CD4-positive, alpha-beta T cell treated with Interleukin-12 subunit alpha and Interleukin-12 subunit beta, for 1 hour (primary cell): ENCODE measurements around the gene SELENOS.
A peak's percentile ranks its signal among the peaks of the same experiment; 100 is the strongest.

ENCODE experiments used
- DNase-seq: peaks from one replicate; pipeline ENCODE4 v3.0.0-alpha.2; 2020

The SELENOS gene

DNA sequence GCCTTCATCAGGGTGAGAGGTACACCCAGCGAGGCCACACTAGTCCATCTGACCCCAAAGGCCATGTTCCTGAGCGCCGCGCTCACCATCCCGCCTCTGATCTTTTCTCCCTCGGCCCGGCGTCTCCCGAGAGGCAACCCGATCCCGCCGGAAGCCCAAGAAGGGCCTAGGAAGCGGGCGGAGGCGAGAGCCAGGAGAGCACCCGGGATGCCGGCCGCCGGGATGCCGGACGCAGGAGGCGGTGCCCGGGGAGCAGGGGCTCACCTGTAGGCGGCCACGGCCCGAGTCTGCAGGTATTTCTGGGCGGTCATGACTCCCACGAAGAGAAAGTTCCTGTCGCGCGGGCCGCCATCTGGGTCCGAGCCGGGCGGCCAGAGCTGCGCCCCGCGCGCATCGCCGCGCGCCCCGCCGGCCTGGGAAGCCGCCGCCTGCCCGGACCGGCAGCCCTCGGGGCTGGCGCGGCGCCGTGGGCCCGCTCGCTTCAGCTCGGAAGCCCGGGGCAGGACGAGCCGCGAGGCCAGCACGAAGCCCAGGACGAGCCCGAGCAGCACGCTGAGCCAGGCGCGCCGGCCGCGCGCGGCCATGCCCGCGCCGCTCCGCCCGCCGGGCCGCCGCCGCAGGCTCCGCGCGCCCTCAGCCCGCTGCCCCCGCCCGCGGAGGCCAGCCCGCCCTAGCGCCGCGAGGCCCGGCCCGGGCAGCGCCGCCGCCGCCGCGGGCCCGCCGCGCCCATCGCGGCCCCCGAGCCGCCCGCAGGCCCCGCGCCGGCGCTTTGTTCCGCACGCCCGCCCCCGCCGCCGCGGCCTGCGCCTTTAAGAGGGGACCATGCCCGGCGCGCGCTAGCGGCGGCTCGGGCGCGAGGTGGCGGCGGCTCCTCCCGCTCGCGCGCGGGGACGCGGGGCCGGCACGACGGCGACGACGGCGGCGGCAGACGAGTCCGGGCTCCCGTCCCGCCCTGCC, 26.1 kb downstream of the SELENOS start:
- peak; percentile 18 for DNase-seq

DNA sequence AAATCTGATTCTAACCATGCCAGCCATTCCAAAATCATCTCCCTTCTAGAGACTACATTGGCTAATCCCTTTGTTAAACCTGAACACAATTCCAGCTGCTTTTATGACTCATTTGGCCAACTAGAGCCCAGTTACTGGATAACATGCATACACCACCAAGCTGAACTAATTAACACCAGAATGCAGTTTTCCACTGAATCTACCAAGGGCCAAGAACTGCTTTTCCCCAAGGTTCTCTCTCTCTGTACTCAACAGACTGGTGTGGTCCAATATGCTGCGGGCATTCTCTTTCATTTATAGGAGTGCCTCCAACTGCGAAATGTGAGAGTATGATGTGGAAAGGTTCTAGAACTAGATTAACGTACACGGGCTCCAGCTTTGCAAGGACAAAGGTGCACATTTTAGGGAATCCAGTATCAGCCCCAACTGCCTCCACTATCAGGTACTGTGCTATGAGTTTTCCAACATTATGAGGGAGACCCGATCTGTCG, 26.9 kb downstream of the SELENOS start:
- no peak for DNase-seq

DNA sequence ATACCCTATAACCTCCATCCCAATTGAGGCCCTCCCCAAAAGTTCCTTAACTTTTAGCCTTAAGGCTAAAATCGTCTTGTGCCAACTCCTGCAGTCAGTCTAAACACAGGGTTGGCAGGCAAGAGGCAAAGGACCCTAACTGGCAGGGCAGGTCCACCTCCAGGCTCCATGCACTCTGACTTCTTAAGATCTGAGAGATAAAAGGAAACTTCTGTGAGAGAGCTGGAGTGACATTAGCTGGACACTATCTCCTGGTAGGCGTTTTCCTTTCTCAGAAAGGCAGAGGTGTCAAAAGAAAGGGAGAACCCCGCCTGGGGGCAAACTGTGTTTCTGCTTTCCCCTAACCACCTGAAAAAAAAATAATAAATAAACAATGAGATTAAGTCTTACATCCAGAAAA, 29.0 kb downstream of the SELENOS start:
- no peak for DNase-seq

DNA sequence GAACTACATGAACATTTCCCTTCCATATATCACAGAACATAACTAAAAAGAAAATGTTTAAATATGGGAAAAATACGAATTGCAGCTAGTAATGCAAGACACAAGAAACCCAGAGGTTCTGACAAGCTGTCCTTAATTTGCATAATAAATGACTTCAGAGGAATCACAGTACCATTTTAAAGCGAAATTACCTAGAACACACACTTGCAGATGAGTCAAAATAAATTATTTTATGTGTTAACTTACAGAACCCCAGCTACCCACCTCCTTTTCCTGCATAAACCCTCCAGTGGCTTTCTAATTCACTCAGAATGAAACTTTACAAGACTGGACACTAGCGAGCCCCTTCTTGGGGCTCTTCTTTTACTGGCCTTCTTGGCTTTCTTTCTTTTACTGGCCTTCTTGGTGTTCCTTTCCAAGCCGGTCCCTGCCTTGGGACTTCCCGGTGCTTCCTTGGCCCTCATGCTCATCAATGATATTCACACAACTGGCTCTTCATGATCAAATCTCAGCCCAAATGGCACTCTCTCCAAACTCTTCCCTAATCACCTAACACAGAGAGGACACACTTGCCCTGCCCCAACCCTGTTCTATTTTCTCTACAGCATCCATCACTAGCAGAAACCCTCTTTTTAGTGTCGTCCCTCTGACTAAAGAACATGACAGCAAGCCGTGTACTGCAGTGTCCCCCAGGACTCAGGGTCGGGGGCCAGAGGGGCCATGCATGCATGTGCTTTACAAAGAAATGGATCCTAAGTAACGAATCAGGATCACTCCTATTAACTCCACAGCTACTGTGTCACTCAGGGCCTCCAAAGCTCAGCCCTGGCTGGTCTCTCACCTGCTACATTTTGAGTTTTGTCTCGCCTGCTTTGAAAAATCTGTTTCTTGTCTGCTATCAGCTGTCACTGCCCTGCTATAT, 30.2 kb downstream of the SELENOS start:
- DNase-seq, result no peak

DNA sequence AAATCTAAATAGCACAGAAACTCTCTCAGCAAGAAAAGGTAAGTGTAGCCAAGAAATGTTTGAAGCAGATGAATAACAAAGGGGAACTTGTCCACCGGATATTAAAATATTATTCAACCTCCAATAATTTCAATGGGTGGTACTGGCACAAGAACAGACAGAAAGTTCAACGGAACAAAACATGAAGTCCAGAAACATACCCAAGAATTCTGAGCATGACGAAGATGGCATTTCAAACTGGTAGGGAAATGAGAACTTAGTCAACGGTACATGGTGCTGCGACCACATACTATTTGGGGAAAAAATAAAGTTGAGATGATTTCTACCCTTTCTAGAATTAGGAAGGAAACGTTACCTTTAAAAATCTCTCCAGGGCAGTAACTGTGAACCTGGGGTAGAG, 30.9 kb downstream of the SELENOS start:
- DNase-seq, result no peak

DNA sequence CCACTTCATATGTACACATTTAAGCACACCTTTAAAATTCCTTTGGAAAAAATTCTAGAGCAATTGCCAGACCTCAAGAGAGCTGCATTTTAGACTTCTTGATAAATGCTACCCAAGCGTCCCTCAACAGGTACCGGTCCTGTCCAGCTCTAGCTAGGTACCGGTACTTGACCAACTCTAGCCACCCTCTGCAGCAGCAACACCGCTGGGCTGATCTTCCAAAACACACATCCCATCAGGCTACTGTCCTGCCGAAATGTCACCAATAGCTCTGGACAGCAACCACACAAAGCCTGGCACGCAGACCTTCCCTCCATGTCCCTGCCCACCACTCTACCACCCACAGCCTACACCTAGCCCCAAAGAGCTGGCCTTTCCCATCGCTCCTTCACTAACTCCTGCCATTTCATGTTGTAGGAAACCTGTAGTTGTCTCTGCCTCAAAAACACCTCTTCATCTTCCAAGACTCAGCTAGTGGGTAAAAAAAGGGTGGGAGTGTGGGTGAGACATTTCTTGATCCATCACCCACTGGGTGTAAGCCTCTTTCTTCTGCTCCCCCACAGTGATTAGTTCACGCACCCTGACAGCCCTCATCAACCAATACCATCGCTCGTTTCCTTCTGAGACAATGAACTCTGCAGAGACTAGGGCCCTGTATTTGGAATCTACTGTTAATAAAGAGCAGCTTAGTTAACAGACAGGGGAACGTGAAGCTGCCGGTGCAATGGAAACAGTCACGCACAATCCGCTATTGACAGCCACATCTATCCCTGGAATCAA, 32.2 kb downstream of the SELENOS start:
- DNase-seq, result no peak

DNA sequence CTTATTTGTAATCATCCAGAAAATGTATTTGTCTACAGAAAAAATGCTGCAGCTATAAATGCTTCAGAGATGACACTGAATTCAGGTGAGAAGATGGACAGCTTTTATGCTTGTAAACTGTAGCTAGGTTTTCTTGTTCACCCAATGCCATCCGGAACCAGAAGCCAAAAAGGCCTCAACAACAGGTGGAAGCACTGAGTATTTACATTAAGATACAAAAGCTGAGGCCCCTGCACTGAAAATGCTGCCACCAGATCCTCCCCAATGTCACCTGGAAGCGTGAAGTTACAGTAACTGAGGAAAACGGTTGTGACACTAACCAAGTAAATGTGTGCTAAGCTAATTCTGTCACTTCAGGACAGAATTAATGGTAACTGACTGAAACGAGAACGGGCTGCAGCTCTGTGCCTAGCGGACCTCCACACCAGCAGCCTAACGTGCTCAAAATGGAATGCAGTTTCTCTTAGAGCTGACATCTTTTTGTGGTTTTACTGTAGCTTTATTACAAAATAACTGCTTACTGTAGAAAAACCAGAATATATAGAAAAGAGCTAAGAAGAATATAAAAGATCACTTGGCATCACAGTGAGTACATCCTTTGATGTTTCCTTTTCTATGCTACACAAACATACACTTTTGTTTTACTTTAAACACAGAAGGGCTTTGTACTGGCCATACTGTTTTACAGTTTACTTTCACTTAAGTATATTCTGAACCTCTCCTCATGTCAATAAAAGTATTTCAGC, 33.1 kb downstream of the SELENOS start:
- no peak for DNase-seq

DNA sequence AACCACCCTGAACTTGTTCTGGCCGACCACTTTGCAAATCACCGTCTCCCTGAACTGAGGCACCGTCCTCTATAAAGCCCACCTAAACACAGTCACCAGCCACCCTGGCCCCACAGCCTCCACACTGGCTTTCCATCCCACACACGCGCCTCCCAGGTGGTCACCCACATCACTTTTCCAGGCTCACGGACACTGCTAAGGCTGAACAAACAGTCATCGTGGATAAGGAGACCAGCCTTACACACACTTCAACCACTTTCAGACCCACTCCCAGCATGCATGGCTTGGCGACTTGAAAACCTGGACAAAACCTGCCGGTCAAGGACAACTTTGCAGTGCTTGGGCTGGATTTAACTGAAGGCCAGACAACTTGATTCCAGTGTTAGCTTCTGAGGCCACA, 33.9 kb downstream of the SELENOS start:
- no peak for DNase-seq

DNA sequence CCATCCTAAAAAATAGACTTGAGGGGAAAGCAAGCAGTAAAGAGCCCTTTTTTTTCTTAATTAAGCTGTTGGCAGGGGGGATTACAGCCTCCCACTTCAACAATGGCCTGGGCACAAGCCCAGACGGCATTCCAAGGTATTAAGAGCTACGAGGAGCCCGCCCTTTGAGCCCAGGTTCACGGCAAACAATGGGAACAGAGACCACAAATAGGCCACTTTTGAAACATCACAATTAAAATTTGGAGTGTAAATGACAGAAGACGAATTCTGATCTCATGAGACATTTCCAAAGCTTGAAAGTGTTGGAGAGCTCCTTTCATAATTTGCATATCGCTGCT, 34.3 kb downstream of the SELENOS start:
- no peak for DNase-seq

DNA sequence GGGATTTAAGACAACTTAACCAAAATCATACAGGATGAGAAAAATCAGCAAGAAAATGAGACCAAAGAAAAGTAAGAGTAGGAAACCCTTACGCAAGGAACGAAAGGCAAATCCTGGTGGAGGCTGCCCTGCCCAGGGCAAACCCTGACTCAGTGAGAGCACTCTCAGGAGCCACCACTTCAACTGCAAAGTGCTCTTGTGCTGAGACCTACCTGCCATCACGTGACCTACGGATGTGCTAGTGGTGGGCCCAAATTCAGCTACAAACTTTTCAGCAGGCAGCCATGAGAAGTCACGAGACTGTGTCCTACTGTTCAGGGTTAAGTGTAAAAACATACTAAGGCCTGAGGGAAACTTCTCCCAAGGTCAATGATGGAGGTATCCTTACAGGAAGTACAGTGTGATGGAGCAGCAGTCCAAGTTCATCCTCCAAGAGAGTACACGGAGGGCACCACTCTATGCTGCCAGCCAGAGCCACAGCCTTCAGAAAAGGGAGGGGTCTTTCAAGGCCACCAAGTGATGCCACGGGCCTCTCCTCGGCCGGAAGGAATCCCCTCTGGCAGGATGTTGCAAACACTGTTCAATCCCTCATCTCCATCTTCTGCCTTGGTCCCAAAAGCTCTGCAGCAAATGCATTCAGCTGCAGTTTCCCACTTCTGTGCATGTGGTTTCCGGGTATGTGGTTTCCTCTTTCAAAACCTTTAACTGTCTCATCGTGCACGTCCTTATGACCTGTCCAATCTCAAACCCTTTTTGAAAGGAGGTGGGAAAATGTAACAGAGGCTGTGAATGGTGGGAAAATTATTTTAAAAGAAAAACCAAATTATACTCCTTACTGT, 34.9 kb downstream of the SELENOS start:
- peak; percentile 81 for DNase-seq

DNA sequence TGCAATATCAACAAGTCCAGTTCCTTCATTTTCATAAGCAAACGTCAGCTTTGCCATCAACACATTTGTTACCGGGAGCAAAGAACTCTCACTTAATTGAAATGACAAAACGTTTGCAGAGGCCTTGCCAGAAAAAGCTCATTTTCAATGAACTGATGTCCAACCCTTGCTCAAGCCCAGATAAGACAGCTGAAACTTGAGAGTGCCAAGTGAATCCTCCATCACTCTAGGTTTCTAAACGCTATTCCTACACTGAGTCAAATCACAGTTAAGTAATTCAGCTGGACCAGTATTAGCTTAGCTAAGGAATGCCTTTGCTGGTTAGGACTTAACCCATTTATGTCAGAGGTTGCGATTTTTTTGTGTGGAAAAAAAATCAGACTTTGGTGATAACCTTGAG, 36.9 kb downstream of the SELENOS start:
- no peak for DNase-seq

DNA sequence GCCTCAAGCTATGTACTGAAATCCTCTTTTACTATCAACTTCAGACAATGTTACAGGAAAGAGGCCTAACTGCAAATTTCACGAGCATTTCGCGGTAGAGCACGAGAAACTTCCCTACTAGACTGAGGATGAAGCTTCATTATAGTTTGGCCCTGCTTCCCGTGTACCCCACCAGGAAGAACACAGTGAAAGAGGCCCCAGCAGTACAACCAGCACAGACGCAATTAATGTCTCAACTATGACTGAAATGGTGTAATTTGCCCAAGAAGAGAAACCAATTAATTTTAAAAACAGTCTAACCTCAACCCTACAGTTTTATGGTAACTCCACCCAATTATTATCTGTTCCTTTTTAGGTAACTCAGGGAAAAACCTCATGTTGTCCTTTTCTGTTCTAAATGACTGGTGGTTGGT, 37.6 kb downstream of the SELENOS start:
- no peak for DNase-seq

DNA sequence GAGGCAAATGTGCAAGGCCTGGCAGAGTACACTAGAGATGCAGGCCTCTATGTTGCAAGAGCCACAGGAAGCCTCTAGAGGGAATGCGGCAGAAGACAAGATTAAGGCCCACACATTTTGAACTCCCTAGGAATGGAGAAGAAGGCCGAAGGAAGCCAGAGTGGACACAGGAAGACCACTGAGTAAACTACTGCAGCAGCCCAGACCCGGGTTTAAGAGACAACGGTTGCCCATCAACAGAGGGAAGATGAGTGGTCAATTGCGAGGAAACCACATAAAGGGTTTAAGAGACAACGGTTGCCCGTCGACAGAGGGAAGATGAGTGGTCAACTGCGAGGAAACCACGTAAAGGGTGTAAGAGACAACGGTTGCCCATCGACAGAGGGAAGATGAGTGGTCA, 40.0 kb downstream of the SELENOS start:
- DNase-seq, result no peak

DNA sequence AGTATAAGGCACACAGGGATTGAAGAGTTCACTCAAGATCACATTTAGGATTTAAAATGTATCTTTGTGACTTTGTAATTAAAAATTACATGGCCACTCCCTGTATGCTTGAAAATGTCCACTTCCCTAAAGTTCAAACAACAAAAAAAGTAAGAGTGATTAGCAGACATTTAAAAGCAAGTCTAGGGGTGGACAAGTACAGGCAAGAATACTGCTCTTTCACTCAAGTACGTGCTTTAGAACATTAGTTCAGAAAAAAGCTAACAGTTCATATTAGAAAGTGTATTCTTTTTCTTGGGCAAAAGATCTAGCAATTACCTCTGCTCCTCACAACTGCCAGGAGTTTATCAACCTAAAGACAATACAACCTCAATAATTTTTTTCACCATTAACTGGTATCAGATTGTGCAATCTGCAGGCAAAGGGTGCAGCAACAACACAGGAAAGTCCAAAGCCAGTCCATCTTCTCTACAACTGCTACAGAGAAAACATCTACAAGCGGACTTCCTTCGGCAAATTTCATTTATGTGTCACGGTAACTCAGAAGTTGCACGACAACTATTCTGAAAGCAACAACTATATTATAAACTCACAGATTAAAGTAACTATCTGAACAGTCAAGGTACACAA, 43.5 kb downstream of the SELENOS start:
- DNase-seq, result no peak

DNA sequence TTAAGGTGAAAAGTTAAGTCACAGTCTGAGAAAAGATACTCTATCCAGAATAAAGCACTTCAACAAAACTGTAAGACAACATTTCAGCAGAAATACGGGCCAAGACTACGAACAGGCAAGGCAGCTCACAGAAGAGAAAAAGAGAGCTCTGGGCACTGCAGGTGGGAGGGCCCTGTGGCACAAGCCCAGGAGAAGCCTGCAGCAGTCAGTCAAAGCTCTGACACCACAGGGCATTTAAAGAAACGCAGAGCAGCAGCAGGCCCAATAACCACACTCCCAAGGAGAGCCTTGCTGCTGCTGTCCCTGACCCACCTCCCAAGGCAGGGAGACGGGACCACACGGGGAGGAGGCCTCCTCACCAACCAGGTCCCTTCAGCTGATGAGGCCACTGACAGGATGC, 44.6 kb downstream of the SELENOS start:
- no peak for DNase-seq

DNA sequence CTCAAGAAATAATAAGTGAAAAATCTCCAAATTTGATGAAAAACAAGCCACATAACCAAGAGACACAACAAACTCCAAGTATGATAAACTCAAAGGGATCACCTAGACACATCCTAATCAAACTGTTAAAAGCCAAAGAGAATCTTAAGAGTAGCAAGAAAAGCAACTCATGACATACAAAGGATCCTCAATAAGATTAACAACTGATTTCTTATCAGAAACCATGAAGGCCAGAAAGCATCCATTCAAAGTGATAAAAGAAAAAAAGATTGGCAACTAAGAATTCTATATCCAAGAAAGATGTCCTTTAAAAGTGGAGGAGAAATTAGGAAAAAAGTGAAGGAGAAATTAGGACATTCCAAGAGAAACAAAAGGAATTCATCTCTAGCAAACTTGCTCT, 49.0 kb downstream of the SELENOS start:
- DNase-seq, result no peak

DNA sequence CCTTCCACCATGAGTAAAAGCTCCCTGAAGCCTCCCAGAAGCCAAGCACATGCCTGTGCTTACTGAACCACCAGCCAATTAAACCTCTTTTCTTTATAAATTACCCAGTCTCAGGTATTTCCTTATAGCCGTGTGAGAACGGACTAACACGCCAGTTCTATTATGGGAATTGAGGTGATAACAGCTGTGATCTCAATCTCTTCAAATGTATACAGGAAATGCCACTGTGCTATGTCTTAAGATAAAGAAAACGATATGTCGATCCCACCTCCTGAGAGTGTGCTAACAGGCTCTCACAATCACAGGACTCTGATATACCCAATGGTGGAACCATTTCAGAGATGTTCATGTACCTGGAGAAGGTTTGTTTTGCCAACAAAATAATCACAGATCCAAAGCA, 51.6 kb downstream of the SELENOS start:
- no peak for DNase-seq
